ENCODE data around the gene MAP2K2.
A peak's percentile ranks its signal among the peaks of the same experiment; 100 is the strongest.

DNA sequence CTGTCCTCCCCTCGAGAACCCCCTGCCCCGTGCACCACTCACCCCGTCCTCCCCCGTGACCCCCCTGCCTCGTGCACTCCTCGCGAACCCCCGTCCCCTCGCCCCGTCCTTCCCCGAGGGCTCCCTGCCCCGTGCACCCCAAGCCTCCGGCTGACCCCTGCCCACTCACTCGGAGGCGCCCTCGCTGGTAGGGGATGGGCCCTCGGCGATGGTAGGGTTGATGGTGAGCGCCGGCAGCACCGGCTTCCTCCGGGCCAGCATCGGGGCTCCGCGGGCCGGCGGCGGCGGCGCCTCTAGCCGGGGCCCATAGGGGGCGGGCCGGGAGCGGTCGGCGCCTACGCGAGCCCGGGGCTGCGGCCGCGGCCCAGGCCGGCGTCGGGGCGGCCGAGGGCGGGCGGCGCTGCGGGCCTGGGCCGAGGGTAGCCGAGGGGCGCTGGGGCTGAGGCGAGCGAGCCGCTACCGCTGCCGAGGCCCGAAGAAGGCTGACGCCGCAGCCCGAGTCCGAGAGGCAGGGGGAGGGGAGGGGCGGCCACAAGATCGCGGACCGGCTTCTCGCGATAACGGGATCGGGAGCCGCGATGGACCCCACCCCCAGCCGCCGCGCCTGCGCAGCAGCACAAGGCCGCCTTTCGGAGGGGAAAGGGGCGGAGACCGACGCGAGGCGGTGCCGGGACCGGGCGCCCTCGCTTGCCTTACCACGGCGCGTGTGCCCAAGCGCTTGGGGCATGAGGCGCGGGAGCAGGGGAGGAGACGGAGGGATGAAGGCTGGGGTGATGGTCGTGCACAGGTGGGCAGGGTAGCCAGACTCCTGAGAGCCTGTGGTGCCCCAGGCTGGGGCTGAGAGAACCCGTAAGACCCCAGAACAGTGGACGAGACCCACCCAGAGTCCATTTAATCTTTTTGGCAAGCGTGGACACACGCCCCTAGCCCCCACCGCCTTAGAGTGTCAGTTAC lies at the start of gene MAP2K2:
- TF ChIP-seq EZH2 (IDR thresholded peaks at IDR 0.05) (no peak), POLR2AphosphoS5 (IDR thresholded peaks at IDR 0.05; ENCODE audit: borderline replicate concordance, low read depth, low read length) (peak; percentile 95)

All from SK-N-MC (cell line).